Urothelium cell line (cell line): ENCODE results near the gene CIAO2B.
"Not testable (repeated sequence)": the region's sequence is repeated elsewhere in the genome, so short reads cannot be mapped to it uniquely, and the experiment has no call there.

ENCODE experiments used
- DNase-seq: peaks from one replicate; pipeline ENCODE4 v3.0.0; 2011; ENCODE audit warnings: low spot score, mixed read lengths
- FAIRE-seq: peaks from 2 replicates; lab custom pipeline; 2011; peaks lifted over from hg19 to GRCh38; lab: Jason Lieb, UNC

Gene CIAO2B

GRCh38 chr16:66956154-66956457 lies 21.9 kb upstream of the CIAO2B start:
- FAIRE-seq, DNase-seq: not testable (repeated sequence)

GRCh38 chr16:66955363-66956153 lies 21.4 kb upstream of the CIAO2B start:
- not testable (repeated sequence) for FAIRE-seq, DNase-seq

- DNase-seq (peak; percentile 84), FAIRE-seq (no peak)
Observed at GRCh38 chr16:66954097-66954659, 20.0 kb upstream of the CIAO2B start.

GRCh38 chr16:66953462-66954096 lies 19.4 kb upstream of the CIAO2B start:
- FAIRE-seq: no peak
- DNase-seq: no peak

- no peak for DNase-seq
- no peak for FAIRE-seq
Observed at GRCh38 chr16:66952430-66953110, 18.4 kb upstream of the CIAO2B start.

- no peak for FAIRE-seq
- DNase-seq: no peak
Observed at GRCh38 chr16:66950971-66951790, 17.0 kb upstream of the CIAO2B start.

GRCh38 chr16:66950437-66950836 lies 16.2 kb upstream of the CIAO2B start:
- DNase-seq: no peak
- no peak for FAIRE-seq

- no peak for FAIRE-seq
- DNase-seq: no peak
Observed at GRCh38 chr16:66949472-66949871, 15.3 kb upstream of the CIAO2B start.

GRCh38 chr16:66948837-66949225 lies 14.6 kb upstream of the CIAO2B start:
- DNase-seq (no peak), FAIRE-seq (no peak)

- DNase-seq (no peak), FAIRE-seq (no peak)
Observed at GRCh38 chr16:66948134-66948836, 14.1 kb upstream of the CIAO2B start.

- FAIRE-seq: no peak
- peak; percentile 86 for DNase-seq
Observed at GRCh38 chr16:66947302-66948065, 13.3 kb upstream of the CIAO2B start.

- FAIRE-seq (no peak), DNase-seq (no peak)
Observed at GRCh38 chr16:66946974-66947301, 12.7 kb upstream of the CIAO2B start.

- FAIRE-seq (no peak), DNase-seq (no peak)
Observed at GRCh38 chr16:66946541-66946940, 12.3 kb upstream of the CIAO2B start.

GRCh38 chr16:66945939-66946338 lies 11.7 kb upstream of the CIAO2B start:
- no peak for DNase-seq
- FAIRE-seq: no peak

GRCh38 chr16:66944971-66945370 lies 10.8 kb upstream of the CIAO2B start:
- not testable (repeated sequence) for DNase-seq, FAIRE-seq

- FAIRE-seq (no peak), DNase-seq (no peak)
Observed at GRCh38 chr16:66944054-66944441, 9.8 kb upstream of the CIAO2B start.

- FAIRE-seq (no peak), DNase-seq (no peak)
Observed at GRCh38 chr16:66943426-66944053, 9.3 kb upstream of the CIAO2B start.

- DNase-seq (no peak), FAIRE-seq (no peak)
Observed at GRCh38 chr16:66942981-66943380, 8.8 kb upstream of the CIAO2B start.

- FAIRE-seq (no peak), DNase-seq (no peak)
Observed at GRCh38 chr16:66940236-66940635, 6.0 kb upstream of the CIAO2B start.
